Vagina (tissue), 2 donors: ENCODE measurements around the gene RAB13.

Experiments
- POLR2A ChIP-seq, 2 donors: fragments of 450-650 bp; IDR thresholded peaks; one replicate each; pipeline ENCODE4 v1.6.1; 2017; ENCODE audit warnings: antibody characterized with exemption in 2 of 2, mild to moderate bottlenecking in 2 of 2, moderate library complexity in 2 of 2
- POLR2AphosphoS5 ChIP-seq, 2 donors: sonication (generic); formaldehyde crosslinking; IDR thresholded peaks; one replicate each; pipeline ENCODE4 v1.9.0; 2017; ENCODE audit warnings: antibody characterized with exemption in 2 of 2, mild to moderate bottlenecking in 2 of 2, low read depth in 1 of 2; ENCODE audit not compliant: insufficient read depth in 1 of 2
- TF ChIP-seq, protein P1 (sequence below), 3 experiments: fragments of 450-650 bp in 2 of 3; fragments of 200-600 bp in 1 of 3; sonication (generic) in 1 of 3; IDR thresholded peaks; one replicate each; pipeline ENCODE4 v1.5.1; 2017 to 2019; ENCODE audit warnings: antibody characterized with exemption in 3 of 3, mild to moderate bottlenecking in 2 of 3, moderate library complexity in 2 of 3

DNA sequence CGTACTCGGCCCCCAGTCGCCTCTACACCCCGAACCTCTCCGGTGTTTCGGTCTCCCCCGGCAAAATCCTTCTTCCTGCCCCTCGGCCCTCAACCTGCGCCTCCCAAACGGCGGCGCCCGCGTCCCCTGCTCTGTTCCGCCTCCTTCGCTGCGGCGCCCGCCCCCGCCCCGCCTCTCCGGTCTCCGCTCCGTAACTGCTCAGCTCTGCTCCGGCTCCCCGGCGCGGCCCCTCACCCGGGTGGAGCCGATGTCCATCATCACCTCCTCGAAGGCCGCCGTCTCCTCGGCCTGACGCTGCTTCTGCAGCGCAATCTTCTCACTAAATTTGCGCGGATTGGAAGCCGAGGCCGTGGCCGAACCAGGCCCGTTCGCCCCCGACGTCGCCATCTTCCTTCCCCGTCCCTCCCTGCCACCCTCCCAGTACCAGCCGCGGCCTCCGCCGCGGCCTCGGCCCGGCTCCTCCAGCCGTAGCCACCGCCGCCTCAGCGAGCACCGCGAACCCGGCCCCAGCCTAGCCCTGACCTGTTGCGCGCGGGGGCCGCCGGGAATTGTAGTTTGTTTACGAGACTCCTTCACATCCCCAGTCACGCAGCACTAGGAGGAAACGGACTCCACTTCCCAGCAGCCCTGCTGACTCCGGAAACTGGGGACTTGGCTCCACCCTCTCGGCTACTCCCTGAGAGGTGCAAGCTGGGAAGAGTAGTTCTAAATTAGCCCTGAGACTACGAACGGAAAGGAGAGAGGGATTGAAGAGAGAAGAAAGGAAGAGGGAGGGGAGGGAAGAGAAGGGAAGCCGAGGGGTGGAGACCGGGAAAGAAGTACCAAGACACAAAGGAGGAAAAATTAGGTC is 27.8 kb downstream of the RAB13 start, which contains the start of gene CRTC2:
- TF ChIP-seq POLR2AphosphoS5 (IDR thresholded peaks at IDR 0.05; ENCODE audit: insufficient read depth in 1 of 2, low read depth in 1 of 2) = peak; percentile 86 to 96
- TF ChIP-seq POLR2A (IDR thresholded peaks at IDR 0.05) = peak in 1 of 2 donors; percentile 75
- TF ChIP-seq, protein P1, sequence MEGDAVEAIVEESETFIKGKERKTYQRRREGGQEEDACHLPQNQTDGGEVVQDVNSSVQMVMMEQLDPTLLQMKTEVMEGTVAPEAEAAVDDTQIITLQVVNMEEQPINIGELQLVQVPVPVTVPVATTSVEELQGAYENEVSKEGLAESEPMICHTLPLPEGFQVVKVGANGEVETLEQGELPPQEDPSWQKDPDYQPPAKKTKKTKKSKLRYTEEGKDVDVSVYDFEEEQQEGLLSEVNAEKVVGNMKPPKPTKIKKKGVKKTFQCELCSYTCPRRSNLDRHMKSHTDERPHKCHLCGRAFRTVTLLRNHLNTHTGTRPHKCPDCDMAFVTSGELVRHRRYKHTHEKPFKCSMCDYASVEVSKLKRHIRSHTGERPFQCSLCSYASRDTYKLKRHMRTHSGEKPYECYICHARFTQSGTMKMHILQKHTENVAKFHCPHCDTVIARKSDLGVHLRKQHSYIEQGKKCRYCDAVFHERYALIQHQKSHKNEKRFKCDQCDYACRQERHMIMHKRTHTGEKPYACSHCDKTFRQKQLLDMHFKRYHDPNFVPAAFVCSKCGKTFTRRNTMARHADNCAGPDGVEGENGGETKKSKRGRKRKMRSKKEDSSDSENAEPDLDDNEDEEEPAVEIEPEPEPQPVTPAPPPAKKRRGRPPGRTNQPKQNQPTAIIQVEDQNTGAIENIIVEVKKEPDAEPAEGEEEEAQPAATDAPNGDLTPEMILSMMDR (IDR thresholded peaks at IDR 0.05) = no peak
